SH-SY5Y (cell line): ENCODE data around the gene CASP10.

Source experiments
- GATA2 ChIP-seq: IDR thresholded peaks from 2 replicates; pipeline ENCODE4 v1.6.1; 2011; ENCODE audit warnings: mild to moderate bottlenecking, low read depth, low read length
- GATA3 ChIP-seq: IDR thresholded peaks from 2 replicates; pipeline ENCODE4 v1.6.1; 2011; ENCODE audit warnings: low read depth, mild to moderate bottlenecking, low read length, moderate library complexity

DNA sequence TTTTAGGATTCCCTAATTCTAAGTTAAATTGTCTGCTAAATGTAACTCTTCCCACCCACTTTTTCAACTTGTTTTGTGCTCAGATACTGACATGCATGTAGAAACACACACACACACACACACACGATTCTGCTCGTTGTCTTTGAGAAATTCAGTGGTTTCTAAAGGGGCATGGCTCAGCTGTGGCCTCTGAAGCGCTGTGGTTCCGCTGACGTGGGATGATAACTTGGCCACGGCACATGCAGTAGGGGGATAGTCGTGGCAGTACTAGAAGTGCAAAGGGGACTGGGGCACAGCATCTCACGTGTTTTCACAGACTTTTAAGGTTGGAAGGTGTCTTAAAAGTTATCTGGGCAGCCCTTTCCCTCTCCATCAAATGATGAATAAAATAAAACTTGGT is 18.4 kb downstream of the CASP10 start:
- TF ChIP-seq GATA2 (no peak), GATA3 (no peak)
